H9 (cell line): Measurements from ENCODE around the gene DLL4. TPM values are rescaled to one million over a fixed set of nuclear protein-coding genes. Genes with fewer than 3 reads are reported as not detected.
"Not testable (repeated sequence)": the region's sequence is repeated elsewhere in the genome, so short reads cannot be mapped to it uniquely, and the experiment has no call there.

Experiments
- DNase-seq: peaks from one replicate; pipeline ENCODE4 v3.0.0-alpha.2; 2017
- H2AFZ ChIP-seq: one replicate; pipeline ENCODE4 v1.6.1; 2013; ENCODE audit warnings: mild to moderate bottlenecking, low read length, control low read depth, moderate library complexity
- H2AK5ac ChIP-seq: 2 replicates; pipeline ENCODE4 v1.6.1; 2013; ENCODE audit warnings: low read length, control low read depth, mixed read lengths; ENCODE audit not compliant: insufficient read length
- H2BK120ac ChIP-seq: one replicate; pipeline ENCODE4 v1.6.1; 2013; ENCODE audit warnings: low read depth, mild to moderate bottlenecking, low read length, control low read depth, inconsistent platforms; ENCODE audit not compliant: poor library complexity, severe bottlenecking
- H2BK12ac ChIP-seq: 2 replicates; pipeline ENCODE4 v1.6.1; 2013; ENCODE audit warnings: low read length, control low read depth, mixed read lengths, low read depth; ENCODE audit not compliant: insufficient read length
- H2BK15ac ChIP-seq: 2 replicates; pipeline ENCODE4 v1.6.1; 2013; ENCODE audit warnings: low read depth, low read length, control low read depth
- H2BK20ac ChIP-seq: one replicate; pipeline ENCODE4 v1.6.1; 2013; ENCODE audit warnings: low read depth, mild to moderate bottlenecking, low read length, control low read depth, inconsistent platforms; ENCODE audit not compliant: poor library complexity, severe bottlenecking
- H2BK5ac ChIP-seq: 2 replicates; pipeline ENCODE4 v1.6.1; 2013; ENCODE audit warnings: low read length, control low read depth, mixed read lengths; ENCODE audit not compliant: insufficient read length
- H3K14ac ChIP-seq: 2 replicates; pipeline ENCODE4 v1.6.1; 2013; ENCODE audit warnings: low read length, control low read depth; ENCODE audit not compliant: insufficient read depth
- H3K18ac ChIP-seq: 2 replicates; pipeline ENCODE4 v1.6.1; 2013; ENCODE audit warnings: low read depth, mild to moderate bottlenecking, mixed read lengths, low read length, control low read depth; ENCODE audit not compliant: insufficient read length
- H3K23ac ChIP-seq: 2 replicates; pipeline ENCODE4 v1.6.1; 2013; ENCODE audit warnings: low read length, control low read depth, mixed read lengths, low read depth; ENCODE audit not compliant: insufficient read length
- H3K23me2 ChIP-seq: 2 replicates; pipeline ENCODE4 v1.6.1; 2013; ENCODE audit warnings: low read depth, mild to moderate bottlenecking, mixed read lengths, low read length, control low read depth; ENCODE audit not compliant: insufficient read length, poor library complexity, severe bottlenecking
- H3K27ac ChIP-seq: 2 replicates; pipeline ENCODE4 v1.5.1; 2013; ENCODE audit warnings: low read length, control low read depth, mixed read lengths, low read depth; ENCODE audit not compliant: insufficient read length
- H3K27me3 ChIP-seq: 2 replicates; pipeline ENCODE4 v1.6.1; 2013; ENCODE audit warnings: low read length, control low read depth, inconsistent platforms; ENCODE audit not compliant: insufficient read depth
- H3K4ac ChIP-seq: 2 replicates; pipeline ENCODE4 v1.6.1; 2013; ENCODE audit warnings: low read depth, mild to moderate bottlenecking, control low read depth, inconsistent platforms, low read length, moderate library complexity
- H3K4me1 ChIP-seq: 2 replicates; pipeline ENCODE4 v1.6.1; 2013; ENCODE audit warnings: low read length, control low read depth, inconsistent platforms; ENCODE audit not compliant: insufficient read depth
- H3K4me2 ChIP-seq: 2 replicates; pipeline ENCODE4 v1.6.1; 2013; ENCODE audit warnings: low read length, control low read depth, mixed read lengths; ENCODE audit not compliant: insufficient read length, insufficient read depth
- H3K56ac ChIP-seq: 2 replicates; pipeline ENCODE4 v1.6.1; 2013; ENCODE audit warnings: low read depth, mild to moderate bottlenecking, mixed read lengths, low read length, control low read depth; ENCODE audit not compliant: insufficient read length
- H3K79me1 ChIP-seq: 2 replicates; pipeline ENCODE4 v1.6.1; 2013; ENCODE audit warnings: low read depth, mild to moderate bottlenecking, moderate library complexity, low read length, control low read depth, inconsistent platforms; ENCODE audit not compliant: insufficient read depth, poor library complexity, severe bottlenecking
- H3K79me2 ChIP-seq: 2 replicates; pipeline ENCODE4 v1.6.1; 2013; ENCODE audit warnings: low read length, control low read depth, inconsistent platforms; ENCODE audit not compliant: insufficient read depth
- H3K9ac ChIP-seq: 2 replicates; pipeline ENCODE4 v1.6.1; 2013; ENCODE audit warnings: low read length, control low read depth, mixed read lengths; ENCODE audit not compliant: insufficient read length; ENCODE audit errors: extremely low read depth
- H3K9me3 ChIP-seq: one replicate; pipeline ENCODE4 v1.6.1; 2013; ENCODE audit warnings: low read depth, low read length, inconsistent platforms; ENCODE audit not compliant: control insufficient read depth
- H3T11ph ChIP-seq: one replicate; pipeline ENCODE4 v1.6.1; 2013; ENCODE audit warnings: mild to moderate bottlenecking, low read length, control low read depth, inconsistent platforms
- H4K20me1 ChIP-seq: one replicate; pipeline ENCODE4 v1.6.1; 2013; ENCODE audit not compliant: control insufficient read depth, insufficient read length, insufficient read depth
- H4K5ac ChIP-seq: 2 replicates; pipeline ENCODE4 v1.6.1; 2013; ENCODE audit warnings: low read depth, mild to moderate bottlenecking, mixed read lengths, low read length, control low read depth; ENCODE audit not compliant: insufficient read length
- H4K8ac ChIP-seq: replicated peaks from 2 replicates; pipeline ENCODE4 v1.6.1; 2013; ENCODE audit warnings: low read length, control low read depth, mixed read lengths, low read depth; ENCODE audit not compliant: insufficient read length
- H4K91ac ChIP-seq: 2 replicates; pipeline ENCODE4 v1.6.1; 2013; ENCODE audit warnings: low read depth, mild to moderate bottlenecking, moderate library complexity, mixed read lengths, low read length, control low read depth; ENCODE audit not compliant: insufficient read length
- H3K27ac Mint-ChIP-seq, 3 experiments: 2 replicates in 2 of 3; 3 replicates in 1 of 3; pipeline ENCODE4 v1.8.0; 2020 to 2021; ENCODE audit warnings: mixed read lengths in 3 of 3, mild to moderate bottlenecking in 1 of 3, moderate library complexity in 1 of 3
- H3K27me3 Mint-ChIP-seq: 2 replicates; pipeline ENCODE4 v1.8.0; 2021; ENCODE audit warnings: low read depth, mild to moderate bottlenecking, moderate library complexity, mixed read lengths
- H3K36me3 Mint-ChIP-seq, 3 experiments: 2 replicates in 2 of 3; 3 replicates in 1 of 3; pipeline ENCODE4 v1.8.0; 2020 to 2021; ENCODE audit warnings: low read depth in 3 of 3, mixed read lengths in 3 of 3; ENCODE audit not compliant: insufficient read depth in 1 of 3
- H3K4me1 Mint-ChIP-seq, 2 experiments: 2 replicates each; pipeline ENCODE4 v1.8.0; 2020; ENCODE audit warnings: mixed read lengths in 2 of 2
- H3K4me3 Mint-ChIP-seq, 2 experiments: 2 replicates in 1 of 2; 3 replicates in 1 of 2; pipeline ENCODE4 v1.8.0; 2020 to 2021; ENCODE audit warnings: mild to moderate bottlenecking in 2 of 2, mixed read lengths in 2 of 2, moderate library complexity in 1 of 2
- H3K9me3 Mint-ChIP-seq, 2 experiments: 2 replicates in 1 of 2; 3 replicates in 1 of 2; pipeline ENCODE4 v1.8.0; 2020; ENCODE audit warnings: mild to moderate bottlenecking in 2 of 2, mixed read lengths in 2 of 2, moderate library complexity in 1 of 2
- CTCF ChIP-seq: fragments of 200-600 bp; sonication (generic); conservative IDR thresholded peaks from 3 replicates; pipeline ENCODE4 v1.8.0; 2021; ENCODE audit warnings: antibody characterized with exemption, mild to moderate bottlenecking
- WGBS: extraction: QIAGEN DNeasy Blood & Tissue Kit; methylation state at CpG from one replicate; pipeline ENCODE4 v1.1.7; 2013; ENCODE audit warnings: missing lambda C conversion rate, low lambda C conversion rate, mixed read lengths; ENCODE audit not compliant: insufficient read length; ENCODE audit errors: extremely low coverage; 5-methylcytosine and 5-hydroxymethylcytosine counted together
- total RNA-seq: library from RNA; stranded (reverse); gene quantifications from 2 replicates; pipeline ENCODE4 v1.2.1, GENCODE V29; 2021

Gene DLL4
- total RNA-seq, 1 experiment from 2014 or later: 0.28 TPM

DNA sequence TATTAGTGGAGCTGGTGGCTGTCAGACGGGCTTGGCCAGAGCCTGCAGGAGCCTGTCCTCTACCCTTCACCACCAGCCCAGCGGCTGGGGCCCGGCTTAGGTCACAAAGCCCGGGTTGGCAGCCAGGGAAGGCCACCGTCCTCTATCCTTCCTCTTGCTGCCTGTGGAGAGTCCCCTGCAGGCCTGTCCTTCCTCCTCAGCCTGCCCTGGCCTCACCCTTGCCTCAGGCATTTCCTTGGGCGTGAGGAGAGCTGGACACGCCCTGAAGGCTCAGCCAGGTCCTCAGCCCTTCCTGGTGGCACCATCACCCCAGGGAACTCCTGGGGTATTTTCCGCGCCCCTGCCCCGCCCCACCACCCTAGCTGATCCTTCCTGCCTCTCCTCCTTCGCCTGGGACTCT is 31.8 kb downstream of the DLL4 start:
- WGBS: no CpG with 5 or more reads among the region's 11 CpGs
- H4K91ac ChIP-seq: no peak overlapping the region
- no peak overlapping the region for H2BK20ac ChIP-seq
- Mint-ChIP-seq H3K9me3 (peaks cover 2 to 3% of the 10 kb centered on the region in 2 experiments; a peak in 3 of 5 replicates), H3K27ac (no peak overlapping the region), H3K4me3 (0 out of 5 replicates have a peak overlapping the region, but pooled peaks of 1 of the 2 experiments have one; percentile 49), H3K4me1 (peaks cover 30 to 34% of the 10 kb centered on the region in 2 experiments), H3K27me3 (peaks cover 2% of the 10 kb centered on the region), H3K36me3 (peaks cover 6 to 19% (median 16%) of the 10 kb centered on the region in 3 experiments)
- H3T11ph ChIP-seq: no peak overlapping the region
- no peak for DNase-seq
- no peaks in the 10 kb centered on the region for H3K27me3 ChIP-seq
- H3K4ac ChIP-seq: no peak overlapping the region
- H3K9me3 ChIP-seq: no peaks in the 10 kb centered on the region
- no peak overlapping the region for H3K27ac ChIP-seq
- no peak overlapping the region; the same call in 1 of the 2 replicates for H3K14ac ChIP-seq
- no peak for TF ChIP-seq CTCF
- no peak overlapping the region for H3K23ac ChIP-seq
- H3K4me1 ChIP-seq: peaks cover 3% of the 10 kb centered on the region; the same call in 1 of the 2 replicates
- H2AFZ ChIP-seq: no peak overlapping the region
- H2AK5ac ChIP-seq: no peak overlapping the region
- no peak overlapping the region for H4K5ac ChIP-seq
- no peak overlapping the region for H2BK12ac ChIP-seq
- H4K8ac ChIP-seq: no peak overlapping the region
- no peak overlapping the region for H2BK5ac ChIP-seq
- no peak overlapping the region for H2BK120ac ChIP-seq
- H3K23me2 ChIP-seq: no peaks in the 10 kb centered on the region
- H3K79me2 ChIP-seq: no peaks in the 10 kb centered on the region
- no peak overlapping the region for H3K56ac ChIP-seq
- H4K20me1 ChIP-seq: no peaks in the 10 kb centered on the region
- no peak overlapping the region for H3K4me2 ChIP-seq
- H3K79me1 ChIP-seq: no peaks in the 10 kb centered on the region
- no peak overlapping the region for H3K18ac ChIP-seq
- H2BK15ac ChIP-seq: no peak overlapping the region
- H3K9ac ChIP-seq: no peak overlapping the region

DNA sequence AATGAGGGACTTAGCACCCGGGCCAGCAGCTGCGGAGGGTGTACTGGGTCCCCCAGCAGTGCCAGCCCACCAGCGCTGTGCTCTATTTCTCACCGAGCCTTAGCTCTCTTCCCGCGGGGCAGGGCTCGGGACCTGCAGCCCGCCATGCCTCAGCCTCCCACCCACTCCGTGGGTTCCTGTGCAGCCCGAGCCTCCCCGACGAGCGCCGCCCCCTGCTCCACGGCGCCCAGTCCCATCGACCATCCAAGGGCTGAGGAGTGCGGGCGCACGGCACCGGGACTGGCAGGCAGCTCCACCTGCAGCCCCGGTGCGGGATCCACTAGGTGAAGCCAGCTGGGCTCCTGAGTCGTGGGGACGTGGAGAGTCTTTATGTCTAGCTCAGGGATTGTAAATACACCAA is 32.6 kb downstream of the DLL4 start:
- H3K9me3 ChIP-seq, H4K5ac ChIP-seq, H2BK12ac ChIP-seq, H3K27me3 ChIP-seq, H3K27ac ChIP-seq, H3K14ac ChIP-seq, DNase-seq, H2AK5ac ChIP-seq, H3K27me3 Mint-ChIP-seq, H4K91ac ChIP-seq, H2BK20ac ChIP-seq, H2AFZ ChIP-seq, H3K9ac ChIP-seq, H3K4ac ChIP-seq, H3K4me2 ChIP-seq, H3T11ph ChIP-seq, H3K79me2 ChIP-seq, H3K9me3 Mint-ChIP-seq, H3K4me3 Mint-ChIP-seq, H2BK5ac ChIP-seq, H3K56ac ChIP-seq, H3K4me1 ChIP-seq, H3K79me1 ChIP-seq, H2BK15ac ChIP-seq, H4K8ac ChIP-seq, H3K27ac Mint-ChIP-seq, H3K18ac ChIP-seq, H4K20me1 ChIP-seq, H3K23me2 ChIP-seq, H2BK120ac ChIP-seq, H3K23ac ChIP-seq: not testable (repeated sequence)
- Mint-ChIP-seq H3K4me1 (peaks cover 37% of the 10 kb centered on the region in 2 experiments), H3K36me3 (peaks cover 1 to 11% (median 10%) of the 10 kb centered on the region in 3 experiments; a peak in 6 of 7 replicates)
- no CpG with 5 or more reads among the region's 25 CpGs for WGBS
